Adrenal gland (tissue), 19 donors: ENCODE measurements around the gene GSTA1. TPM values are rescaled to one million over a fixed set of nuclear protein-coding genes. Genes with fewer than 3 reads are reported as not detected.
"Not testable (repeated sequence)": the region's sequence is repeated elsewhere in the genome, so short reads cannot be mapped to it uniquely, and the experiment has no call there.

Source experiments
- DNase-seq, 7 donors: peaks; one replicate each; pipeline ENCODE4 v3.0.0-alpha.2; 2019 to 2020
- H3K27ac ChIP-seq, 5 donors: fragments of 200-600 bp; sonication (generic) in 4 of 5; 1 replicate in 3 of 5; 2 replicates in 2 of 5; pipeline versions ENCODE4 v1.5.1 to v1.8.0; 2016 to 2020; ENCODE audit warnings: mild to moderate bottlenecking in 1 of 5
- H3K27me3 ChIP-seq: fragments of 200-600 bp; 2 replicates; pipeline ENCODE4 v1.8.0; 2021
- H3K36me3 ChIP-seq, 2 donors: fragments of 200-600 bp; replicated peaks in 1 of 2; 1 replicate in 1 of 2; 2 replicates in 1 of 2; pipeline versions ENCODE4 v1.5.1 to v1.8.0; 2018 to 2022
- H3K4me1 ChIP-seq, 2 donors: fragments of 200-600 bp; replicated peaks in 1 of 2; 1 replicate in 1 of 2; 2 replicates in 1 of 2; pipeline versions ENCODE4 v1.5.1 to v1.8.0; 2018 to 2021
- H3K4me3 ChIP-seq, 4 donors: fragments of 200-600 bp; sonication (generic) in 3 of 4; one replicate each; pipeline ENCODE4 v1.5.1; 2016 to 2018
- H3K9me3 ChIP-seq, 3 donors: fragments of 200-600 bp; sonication (generic) in 1 of 3; replicated peaks in 1 of 3; 1 replicate in 2 of 3; 2 replicates in 1 of 3; pipeline versions ENCODE4 v1.5.1 to v1.8.0; 2016 to 2021
- POLR2A ChIP-seq, 2 donors: fragments of 450-650 bp; IDR thresholded peaks; one replicate each; pipeline ENCODE4 v1.6.1; 2017; ENCODE audit warnings: antibody characterized with exemption in 2 of 2, mild to moderate bottlenecking in 2 of 2, moderate library complexity in 1 of 2
- WGBS, 4 donors: extraction: QIAGEN DNeasy Blood & Tissue Kit in 2 of 4; methylation state at CpG; one replicate each; pipeline versions ENCODE4 v1.1.5 to v1.1.7; 2013 to 2017; 5-methylcytosine and 5-hydroxymethylcytosine counted together
- intact Hi-C, 2 donors: fragments of 100-400 bp; cut with DNase I; formaldehyde crosslinking; loops; one replicate each; pipeline versions ENCODE4 v1.14.1 to v1.15.0; 2022 to 2023
- long read RNA-seq, 10 donors: library from polyadenylated mRNA in 3 of 10; unstranded in 2 of 10; stranded (forward) in 1 of 10; transcript quantifications; one replicate each; pipeline ENCODE4 v2.0.0 and lab custom pipeline, GENCODE V29; 2021 to 2026
- polyA plus RNA-seq, 3 donors: library from polyadenylated mRNA; stranded (reverse); fragments of 200-250 nt in 2 of 3; fragments of 350-450 nt in 1 of 3; fragmentation: Illumina TruSeq in 1 of 3; extraction: RNeasy Lipid Tissue Mini Kit (QIAGEN cat#74804) in 1 of 3; gene quantifications; one replicate each; pipeline ENCODE4 v1.2.3, GENCODE V29; 2013 to 2014
- total RNA-seq, 9 donors: library from RNA; depleted of rRNA in 4 of 9; stranded (reverse); fragments of >200 nt in 4 of 9; fragments of 120-200 nt in 1 of 9; fragmentation: NEBNext Ultra II Directional in 1 of 9; extraction: Animal tissue kit (Norgen Biotek cat#: 25700) in 1 of 9; gene quantifications; one replicate each; pipeline versions ENCODE4 v1.1.0 to v1.2.4, GENCODE V29; 2013 to 2023
- TF ChIP-seq, protein P1 (sequence below), 6 experiments: fragments of 450-650 bp in 4 of 6; fragments of 200-600 bp in 2 of 6; sonication (generic) in 1 of 6; IDR thresholded peaks; 1 replicate in 5 of 6; 2 replicates in 1 of 6; pipeline versions ENCODE4 v1.5.1 to v1.8.0; 2016 to 2021; ENCODE audit warnings: antibody characterized with exemption in 6 of 6, mild to moderate bottlenecking in 2 of 6, moderate library complexity in 1 of 6
- donor health status: healthy with polysubstance abuse.
- donor health status: Bipolar disorder and iron deficiency.
- donor health status: DM: yes; HTN: yes; CAD: no.
- donor health status: DM: no; HTN: no; CAD: no.
- donor health status: DM: no; HTN: no; CAD: no.
- donor health status: DM: yes; HTN: yes; CAD: no.

The GSTA1 gene
- total RNA-seq (1,000 to 10,000 TPM in 4 of 9 donors, 100 to 1,000 TPM in 5; 185 to 5,177 (median 650) TPM), polyA plus RNA-seq (1,000 to 10,000 TPM in 2 of 3 donors, 100 to 1,000 TPM in 1; 118 to 3,206 (median 1,070) TPM)
- long read RNA-seq, donor 1, transcript GSTA1-201 (7 exons, 1,019 nt): major isoform, 754 of 1,299 reads
- long read RNA-seq, donor 1, partial matches to known transcripts: 426 of 1,299 reads
- long read RNA-seq, donor 1, other reads (novel, unspliced or antisense): 119 of 1,299 reads
- long read RNA-seq, donor 2, transcript GSTA1-201 (7 exons, 1,019 nt): major isoform, 374 of 655 reads
- long read RNA-seq, donor 2, partial matches to known transcripts: 237 of 655 reads
- long read RNA-seq, donor 2, other reads (novel, unspliced or antisense): 44 of 655 reads
- long read RNA-seq, donor 3, transcript GSTA1-201 (7 exons, 1,019 nt): major isoform, 693 of 1,247 reads
- long read RNA-seq, donor 3, partial matches to known transcripts: 444 of 1,247 reads
- long read RNA-seq, donor 3, other reads (novel, unspliced or antisense): 110 of 1,247 reads
- long read RNA-seq, donor 4, transcript GSTA1-201 (7 exons, 1,019 nt): major isoform, 1,211 of 1,309 reads
- long read RNA-seq, donor 4, partial matches to known transcripts: 67 of 1,309 reads
- long read RNA-seq, donor 4, other reads (novel, unspliced or antisense): 31 of 1,309 reads
- long read RNA-seq, donor 5, transcript GSTA1-201 (7 exons, 1,019 nt): major isoform, 451 of 550 reads
- long read RNA-seq, donor 5, partial matches to known transcripts: 13 of 550 reads
- long read RNA-seq, donor 5, other reads (novel, unspliced or antisense): 86 of 550 reads
- long read RNA-seq, donor 6, transcript GSTA1-201 (7 exons, 1,019 nt): major isoform, 598 of 663 reads
- long read RNA-seq, donor 6, partial matches to known transcripts: 56 of 663 reads
- long read RNA-seq, donor 6, other reads (novel, unspliced or antisense): 9 of 663 reads
- long read RNA-seq, donor 7, transcript GSTA1-201 (7 exons, 1,019 nt): major isoform, 332 of 638 reads
- long read RNA-seq, donor 7, partial matches to known transcripts: 259 of 638 reads
- long read RNA-seq, donor 7, other reads (novel, unspliced or antisense): 46 of 638 reads
- long read RNA-seq, donor 8, transcript GSTA1-201 (7 exons, 1,019 nt): major isoform, 570 of 945 reads
- long read RNA-seq, donor 8, partial matches to known transcripts: 295 of 945 reads
- long read RNA-seq, donor 8, other reads (novel, unspliced or antisense): 78 of 945 reads
- long read RNA-seq, donor 9, transcript GSTA1-201 (7 exons, 1,019 nt): major isoform, 453 of 836 reads
- long read RNA-seq, donor 9, partial matches to known transcripts: 322 of 836 reads
- long read RNA-seq, donor 9, other reads (novel, unspliced or antisense): 61 of 836 reads
- long read RNA-seq, donor 10, transcript GSTA1-201 (7 exons, 1,019 nt): major isoform, 164 of 234 reads
- long read RNA-seq, donor 10, partial matches to known transcripts: 63 of 234 reads
- long read RNA-seq, donor 10, other reads (novel, unspliced or antisense): 7 of 234 reads

DNA sequence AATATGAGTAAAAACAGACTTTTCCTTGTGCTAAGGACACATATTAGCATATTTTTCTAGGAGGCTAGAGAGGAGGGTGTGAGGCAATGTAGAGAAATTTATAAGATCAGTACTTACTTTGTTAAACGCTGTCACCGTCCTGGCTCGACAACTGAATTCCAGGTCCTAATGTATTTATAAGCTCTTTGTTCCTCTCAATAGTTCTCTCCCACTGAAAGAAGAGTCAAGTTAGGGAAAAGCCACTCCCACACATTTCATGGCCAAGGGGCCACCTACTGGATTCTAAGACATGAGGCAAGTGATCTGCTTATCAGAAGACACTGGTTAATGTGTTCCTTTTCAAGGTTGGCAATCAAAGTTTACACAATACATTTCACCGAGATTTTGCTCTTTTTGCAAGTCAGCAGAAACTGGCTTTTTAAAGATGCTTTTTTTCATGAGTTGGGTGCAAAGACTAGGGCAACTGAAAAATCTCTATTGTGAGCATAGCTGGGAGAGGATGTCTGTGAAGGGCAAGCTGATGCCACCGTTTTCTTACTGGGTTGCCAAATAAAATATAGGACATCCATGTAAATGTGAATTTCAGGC lies at the start of gene GSTA1:
TSS of gene GSTA1 (minus strand) at position 149 of the 588 bp plus-strand sequence. CDS start 4,549 bp downstream, outside the sequence.
- Histone ChIP-seq H3K4me3 (peak within 1 kb of the TSS in 1 of 4 donors; percentile 2), H3K27ac (peak within 1 kb of the TSS in 2 of 5 donors; percentile 6 to 28)
- intact Hi-C loops, H3K36me3 ChIP-seq, H3K9me3 ChIP-seq, H3K4me1 ChIP-seq, H3K27me3 ChIP-seq, DNase-seq: not testable (repeated sequence)
- 38 to 51% (median 47%) methylated on average over 5 of the region's 5 CpGs for WGBS, 4 donors

DNA sequence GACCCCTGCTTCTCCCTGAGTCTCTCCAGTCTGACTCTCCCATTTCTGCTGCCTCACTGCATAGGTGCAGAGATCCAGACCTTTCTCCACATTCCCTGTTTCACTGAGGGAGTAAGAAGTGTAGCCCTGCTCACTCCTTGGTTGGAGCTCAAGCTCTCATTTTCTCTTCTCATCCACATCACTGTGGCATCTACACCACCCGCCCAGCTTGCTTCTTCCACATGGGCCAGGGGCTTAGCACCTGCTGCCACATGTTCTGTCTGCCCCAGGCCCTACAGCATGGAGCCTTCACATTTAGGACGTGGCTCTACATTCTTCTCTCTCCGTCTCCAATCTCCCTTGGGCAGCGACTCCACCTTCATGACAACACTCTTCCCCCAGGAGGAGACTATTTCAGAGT lies 45.5 kb upstream of the GSTA1 start:
- no peaks in the 10 kb centered on the region for H3K36me3 ChIP-seq
- no peaks in the 10 kb centered on the region for H3K4me1 ChIP-seq
- H3K27me3 ChIP-seq: no peaks in the 10 kb centered on the region
- no peak overlapping the region for H3K27ac ChIP-seq
- H3K4me3 ChIP-seq: no peak overlapping the region
- TF ChIP-seq, protein P1, sequence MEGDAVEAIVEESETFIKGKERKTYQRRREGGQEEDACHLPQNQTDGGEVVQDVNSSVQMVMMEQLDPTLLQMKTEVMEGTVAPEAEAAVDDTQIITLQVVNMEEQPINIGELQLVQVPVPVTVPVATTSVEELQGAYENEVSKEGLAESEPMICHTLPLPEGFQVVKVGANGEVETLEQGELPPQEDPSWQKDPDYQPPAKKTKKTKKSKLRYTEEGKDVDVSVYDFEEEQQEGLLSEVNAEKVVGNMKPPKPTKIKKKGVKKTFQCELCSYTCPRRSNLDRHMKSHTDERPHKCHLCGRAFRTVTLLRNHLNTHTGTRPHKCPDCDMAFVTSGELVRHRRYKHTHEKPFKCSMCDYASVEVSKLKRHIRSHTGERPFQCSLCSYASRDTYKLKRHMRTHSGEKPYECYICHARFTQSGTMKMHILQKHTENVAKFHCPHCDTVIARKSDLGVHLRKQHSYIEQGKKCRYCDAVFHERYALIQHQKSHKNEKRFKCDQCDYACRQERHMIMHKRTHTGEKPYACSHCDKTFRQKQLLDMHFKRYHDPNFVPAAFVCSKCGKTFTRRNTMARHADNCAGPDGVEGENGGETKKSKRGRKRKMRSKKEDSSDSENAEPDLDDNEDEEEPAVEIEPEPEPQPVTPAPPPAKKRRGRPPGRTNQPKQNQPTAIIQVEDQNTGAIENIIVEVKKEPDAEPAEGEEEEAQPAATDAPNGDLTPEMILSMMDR (IDR thresholded peaks at IDR 0.05): no peak
- TF ChIP-seq POLR2A (IDR thresholded peaks at IDR 0.05): no peak
- intact Hi-C loops: no loop called here
- H3K9me3 ChIP-seq: no peaks in the 10 kb centered on the region
- WGBS, 4 donors: 91 to 94% (median 92%) methylated on average over 4 of the region's 4 CpGs
- no peak for DNase-seq

GRCh38 chr6:52846002-52846401 lies 42.4 kb upstream of the GSTA1 start:
- H3K4me3 ChIP-seq: no peak overlapping the region
- no peak overlapping the region for H3K27ac ChIP-seq
- H3K9me3 ChIP-seq: no peaks in the 10 kb centered on the region
- H3K4me1 ChIP-seq: no peaks in the 10 kb centered on the region
- DNase-seq: no peak
- 56 to 74% (median 72%) methylated on average over 1 of the region's 1 CpG for WGBS, 4 donors
- no peak for TF ChIP-seq POLR2A (IDR thresholded peaks at IDR 0.05)
- H3K27me3 ChIP-seq: no peaks in the 10 kb centered on the region
- intact Hi-C loops: no loop called here
- no peaks in the 10 kb centered on the region for H3K36me3 ChIP-seq

DNA sequence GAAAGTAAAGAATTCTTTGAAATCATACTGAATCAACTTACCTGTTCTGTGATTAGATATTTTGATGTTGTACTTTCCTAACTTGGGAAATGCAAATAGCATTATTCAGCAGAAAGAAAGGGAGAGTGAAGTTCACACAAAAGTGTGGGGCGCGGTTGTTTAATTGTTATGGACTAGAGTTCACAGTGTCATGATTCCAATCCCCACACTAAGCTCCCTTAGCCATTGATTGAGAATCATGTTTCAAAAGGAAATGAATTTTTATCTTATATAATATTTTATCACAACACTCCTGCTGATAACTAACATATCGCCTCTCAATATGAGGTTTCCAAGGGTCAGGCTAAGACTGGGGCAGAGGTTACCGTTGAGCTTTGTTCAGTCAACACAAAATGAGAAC lies 40.0 kb upstream of the GSTA1 start:
- 92 to 98% (median 95%) methylated on average over 4 of the region's 4 CpGs for WGBS, 4 donors
- intact Hi-C loops: no loop called here

More for the DNA sequence above, 40.0 kb upstream of the GSTA1 start:
- no peak overlapping the region for H3K27ac ChIP-seq
- H3K36me3 ChIP-seq: no peaks in the 10 kb centered on the region
- H3K9me3 ChIP-seq: no peaks in the 10 kb centered on the region
- no peaks in the 10 kb centered on the region for H3K27me3 ChIP-seq
- no peak for DNase-seq
- no peak for TF ChIP-seq POLR2A (IDR thresholded peaks at IDR 0.05)
- TF ChIP-seq, protein P1 (IDR thresholded peaks at IDR 0.05): no peak
- H3K4me1 ChIP-seq: no peaks in the 10 kb centered on the region
- H3K4me3 ChIP-seq: no peak overlapping the region
